HepG2 (cell line): ENCODE results near the gene NEK7. TPM values are rescaled to one million over a fixed set of nuclear protein-coding genes. Genes with fewer than 3 reads are reported as not detected.

ENCODE experiments used
- ATAC-seq: fragments of 200-7000 bp; cut with Tn5 transposase; 3 replicates; pipeline ENCODE4 v1.9.1; 2020; ENCODE audit warnings: mild to moderate bottlenecking, moderate library complexity
- BruUV-seq: library from RNA; stranded (reverse); fragments of 400-500 nt; replicated peaks from 2 replicates; lab custom pipeline; 2021; lab: Mats Ljungman, UMichigan
- CTCF ChIA-PET: fragments of 300-600 bp; formaldehyde crosslinking; extraction: SDS; loops from one replicate; lab custom pipeline; 2021; ENCODE audit warnings: low total read pairs, inconsistent platforms, low intra/inter-chr PET ratio; lab: Yijun Ruan, JAX
- POLR2A ChIA-PET: fragments of 350-600 bp; sonication (Branson Sonifier 250); formaldehyde crosslinking; loops from one replicate; lab custom pipeline; 2020; ENCODE audit warnings: antibody characterized with exemption, inconsistent platforms; lab: Yijun Ruan, JAX
- DNase-seq: peaks from one replicate; pipeline ENCODE4 v3.0.0-alpha.2; 2015; ENCODE audit warnings: low spot score
- FAIRE-seq: peaks from 3 replicates; lab custom pipeline; 2011; peaks lifted over from hg19 to GRCh38; lab: Jason Lieb, UNC
- H2AFZ ChIP-seq: one replicate; pipeline ENCODE4 v1.6.1; 2011; ENCODE audit warnings: low read length, inconsistent platforms
- H3K27ac ChIP-seq: fragments of 300-600 bp; 3 replicates; pipeline ENCODE4 v1.8.0; 2011; ENCODE audit warnings: mixed run types, mild to moderate bottlenecking, mixed read lengths, low read length, inconsistent platforms; ENCODE audit not compliant: insufficient read depth; ENCODE audit errors: extremely low read length
- H3K27me3 ChIP-seq, 2 experiments: fragments of 200-600 bp in 1 of 2; 2 replicates in 1 of 2; 3 replicates in 1 of 2; pipeline versions ENCODE4 v1.6.0 to v1.8.0; 2011; ENCODE audit warnings: low read length in 2 of 2, mild to moderate bottlenecking in 2 of 2, moderate library complexity in 2 of 2, inconsistent platforms in 1 of 2; ENCODE audit not compliant: insufficient read depth in 2 of 2, control insufficient read depth in 1 of 2
- H3K36me3 ChIP-seq, 2 experiments: fragments of 200-600 bp in 1 of 2; replicated peaks in 1 of 2; 2 replicates in 1 of 2; 3 replicates in 1 of 2; pipeline versions ENCODE4 v1.5.1 to v1.8.0; 2011; ENCODE audit warnings: low read length in 2 of 2, inconsistent platforms in 1 of 2; ENCODE audit not compliant: insufficient read depth in 2 of 2, control insufficient read depth in 1 of 2
- H3K4me1 ChIP-seq: 2 replicates; pipeline ENCODE4 v1.5.1; 2012; ENCODE audit warnings: low read length, inconsistent platforms; ENCODE audit not compliant: insufficient read depth
- H3K4me2 ChIP-seq: 2 replicates; pipeline ENCODE4 v1.6.0; 2011; ENCODE audit warnings: low read depth, low read length, inconsistent platforms
- H3K4me3 ChIP-seq, 3 experiments: fragments of 200-600 bp in 1 of 3; sonication (generic), shearing (Covaris generic) in 1 of 3; replicated peaks in 1 of 3; 2 replicates each; pipeline ENCODE4 v1.5.1; 2011 to 2016; ENCODE audit warnings: low read length in 3 of 3, inconsistent platforms in 2 of 3, low read depth in 2 of 3, mild to moderate bottlenecking in 2 of 3, control low read depth in 1 of 3, mixed read lengths in 1 of 3; ENCODE audit not compliant: insufficient read depth in 1 of 3
- H3K79me2 ChIP-seq: one replicate; pipeline ENCODE4 v1.6.1; 2011; ENCODE audit warnings: low read length, inconsistent platforms; ENCODE audit not compliant: insufficient read depth
- H3K9ac ChIP-seq: 2 replicates; pipeline ENCODE4 v1.6.0; 2011; ENCODE audit warnings: mild to moderate bottlenecking, low read depth, low read length, inconsistent platforms; ENCODE audit not compliant: insufficient read depth
- H3K9me3 ChIP-seq: 2 replicates; pipeline ENCODE4 v1.5.1; 2012; ENCODE audit warnings: mild to moderate bottlenecking, low read length
- H4K20me1 ChIP-seq: 2 replicates; pipeline ENCODE4 v1.6.0; 2011; ENCODE audit warnings: inconsistent platforms, mild to moderate bottlenecking, low read length, moderate library complexity; ENCODE audit not compliant: insufficient read depth
- AKAP8 ChIP-seq: sonication (generic); formaldehyde crosslinking; IDR thresholded peaks from 2 replicates; pipeline ENCODE4 v1.5.1; 2020; ENCODE audit warnings: mild to moderate bottlenecking, missing genetic modification reagents
- FOXM1 ChIP-seq: sonication (generic); formaldehyde crosslinking; IDR thresholded peaks from 2 replicates; pipeline ENCODE4 v1.5.0; 2020; ENCODE audit warnings: missing genetic modification reagents
- GTF2F1 ChIP-seq: fragments of 150-350 bp; IDR thresholded peaks from 2 replicates; pipeline ENCODE4 v1.6.1; 2014; ENCODE audit warnings: low read length
- HCFC1 ChIP-seq: fragments of 150-350 bp; IDR thresholded peaks from 2 replicates; pipeline ENCODE4 v1.6.1; 2014; ENCODE audit warnings: low read depth, low read length
- ISL2 ChIP-seq: sonication (generic); formaldehyde crosslinking; IDR thresholded peaks from 2 replicates; pipeline ENCODE4 v1.5.0; 2020; ENCODE audit warnings: missing genetic modification reagents
- REXO4 ChIP-seq: sonication (generic); formaldehyde crosslinking; IDR thresholded peaks from 2 replicates; pipeline ENCODE4 v1.8.0; 2022; ENCODE audit warnings: missing genetic modification reagents, mild to moderate bottlenecking, borderline replicate concordance
- SOX6 ChIP-seq, 2 experiments: fragments of 450-650 bp in 1 of 2; sonication (generic) in 1 of 2; formaldehyde crosslinking in 1 of 2; IDR thresholded peaks; 2 replicates each; pipeline versions ENCODE4 v1.4.0 to v1.6.1; 2017 to 2020; ENCODE audit warnings: antibody characterized with exemption in 1 of 2, mild to moderate bottlenecking in 1 of 2, missing genetic modification reagents in 1 of 2
- ZFY ChIP-seq: sonication (generic); formaldehyde crosslinking; IDR thresholded peaks from 2 replicates; pipeline ENCODE4 v1.4.0; 2020; ENCODE audit warnings: missing genetic modification reagents
- ZNF282 ChIP-seq: fragments of 450-650 bp; IDR thresholded peaks from 2 replicates; pipeline ENCODE4 v1.6.1; 2018; ENCODE audit not compliant: partially characterized antibody
- WGBS: methylation state at CpG from one replicate; pipeline ENCODE4 v1.1.6; 2017; ENCODE audit warnings: low lambda C conversion rate; 5-methylcytosine and 5-hydroxymethylcytosine counted together
- in situ Hi-C: cut with HindIII; loops from 2 replicates; pipeline ENCODE4 v1.10.0; 2017; ENCODE audit warnings: low pct_unique_long_range_greater_than_20kb; ENCODE audit not compliant: extremely low pct_ligation_motif_present
- intact Hi-C: fragments of 100-400 bp; cut with micrococcal nuclease; formaldehyde crosslinking; loops from one replicate; pipeline ENCODE4 v1.10.0; 2022; ENCODE audit not compliant: unreplicated experiment
- polyA plus RNA-seq, 8 experiments: library from polyadenylated mRNA; depleted of rRNA in 3 of 8; stranded (reverse) in 7 of 8; unstranded in 1 of 8; fragments of >200 nt; fragmentation: Illumina TruSeq in 4 of 8; extraction: Trizol in 4 of 8; gene quantifications; 2 replicates each; pipeline versions ENCODE4 v1.2.1 to v1.2.3, GENCODE V29; 2011 to 2016; ENCODE audit warnings: low read depth in 4 of 8, missing spikeins in 1 of 8, mixed read lengths in 1 of 8; ENCODE audit not compliant: insufficient read depth in 1 of 8
- total RNA-seq, 5 experiments: library from RNA; depleted of rRNA; stranded (reverse); fragments of >200 nt; fragmentation: Illumina TruSeq; extraction: Trizol; gene quantifications; 2 replicates each; pipeline ENCODE4 v1.2.3, GENCODE V29; 2016; ENCODE audit warnings: low read depth in 1 of 5
- TF ChIP-seq, protein P1 (sequence below): sonication (generic); formaldehyde crosslinking; IDR thresholded peaks from 2 replicates; pipeline ENCODE4 v1.4.0; 2020; ENCODE audit warnings: mild to moderate bottlenecking, missing genetic modification reagents
- TF ChIP-seq, protein P2 (sequence below): sonication (generic); formaldehyde crosslinking; IDR thresholded peaks from 2 replicates; pipeline ENCODE4 v1.8.1; 2023; ENCODE audit warnings: mild to moderate bottlenecking, missing genetic modification reagents
- TF ChIP-seq, protein P3 (sequence below): sonication (generic); formaldehyde crosslinking; IDR thresholded peaks from 2 replicates; pipeline ENCODE4 v1.5.1; 2020; ENCODE audit warnings: missing genetic modification reagents, mild to moderate bottlenecking, borderline replicate concordance
- TF ChIP-seq, protein P4 (sequence below): sonication (generic); formaldehyde crosslinking; IDR thresholded peaks from 2 replicates; pipeline ENCODE4 v1.4.0; 2020; ENCODE audit warnings: missing genetic modification reagents
- TF ChIP-seq, protein P5 (sequence below): sonication (generic); formaldehyde crosslinking; IDR thresholded peaks from 2 replicates; pipeline ENCODE4 v1.9.0; 2021; ENCODE audit warnings: missing genetic modification reagents, borderline replicate concordance

Gene NEK7
- total and polyA plus RNA-seq, 2 of the 13 experiments (the other 11 are each of a cell fraction or from before 2014, with no cell fraction given), result 18.1 to 19.2 TPM

DNA sequence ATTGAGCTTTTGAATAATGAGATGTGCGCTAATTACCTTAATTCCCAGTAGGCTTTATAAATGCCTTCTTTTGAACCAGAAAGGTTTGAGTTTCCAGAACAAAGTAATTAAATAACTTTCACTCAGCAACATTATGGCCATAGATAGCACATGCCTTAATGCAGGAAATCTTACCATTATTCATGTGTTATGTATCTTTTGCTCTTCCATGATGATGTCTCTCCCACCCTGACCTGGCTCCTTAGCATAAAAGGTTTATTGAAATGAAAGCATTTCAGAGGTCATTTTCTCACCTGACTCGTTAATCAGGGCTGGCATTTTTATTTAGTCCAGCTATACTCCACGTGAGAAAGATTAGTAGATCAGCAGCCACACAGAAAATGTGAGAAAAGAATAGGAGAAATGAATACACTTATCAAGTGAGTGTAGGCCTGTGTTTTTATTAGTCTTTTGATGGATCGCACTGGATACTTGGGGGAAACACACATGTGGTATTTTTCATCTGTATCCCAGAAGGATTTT, 203.5 kb downstream of the NEK7 start:
- POLR2A ChIA-PET, result no interaction called here
- no peak overlapping the region for H3K4me2 ChIP-seq
- 30% methylated on average over 4 of the region's 4 CpGs for WGBS
- H4K20me1 ChIP-seq, result no peaks in the 10 kb centered on the region
- ATAC-seq, result no peak
- TF ChIP-seq ZNF282 (no peak), REXO4 (CRISPR knock-in tag) (no peak), SOX6 (IDR thresholded peaks at IDR 0.05) (no peak), SOX6 (CRISPR knock-in tag; IDR thresholded peaks at IDR 0.05) (no peak), AKAP8 (no peak), GTF2F1 (no peak)
- in situ Hi-C loops, result no loop called here
- CTCF ChIA-PET, result no interaction called here
- H3K27me3 ChIP-seq, result no peaks in the 10 kb centered on the region
- H3K27ac ChIP-seq, result no peak overlapping the region
- H3K79me2 ChIP-seq, result no peaks in the 10 kb centered on the region
- no peaks in the 10 kb centered on the region for H3K4me1 ChIP-seq
- H3K36me3 ChIP-seq, result no peaks in the 10 kb centered on the region
- FAIRE-seq, result no peak
- no peak overlapping the region for H2AFZ ChIP-seq
- no peaks in the 10 kb centered on the region for H3K9me3 ChIP-seq
- BruUV-seq, result no TSS peak
- intact Hi-C loops, result no loop called here
- H3K9ac ChIP-seq, result no peak overlapping the region
- no peak for DNase-seq
- H3K4me3 ChIP-seq, result no peak overlapping the region

DNA sequence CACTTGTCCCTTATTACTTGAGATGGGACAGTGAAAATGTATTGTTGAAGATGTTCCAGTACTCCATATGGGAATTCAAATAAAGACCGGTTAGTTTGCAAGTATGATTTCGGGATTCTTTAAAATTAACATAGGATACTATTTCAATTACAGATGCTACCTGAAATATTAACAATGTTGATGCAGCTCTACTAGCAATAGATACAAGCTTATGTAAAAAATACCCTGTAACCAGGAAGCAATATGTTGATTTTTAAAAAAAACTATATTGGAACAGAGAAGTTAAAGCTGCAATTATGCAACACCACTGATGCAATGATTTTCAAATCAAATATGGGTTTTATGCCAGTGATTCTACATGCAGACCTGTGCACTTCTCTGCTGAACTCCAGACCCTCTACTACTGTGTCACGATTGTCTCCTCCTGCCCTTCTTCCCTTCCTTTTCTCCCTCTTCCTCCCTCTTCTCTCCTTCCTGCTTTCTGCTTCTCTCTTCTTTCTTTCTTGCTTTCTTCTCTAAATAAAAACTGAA, 204.5 kb downstream of the NEK7 start:
- H3K4me3 ChIP-seq, result no peak overlapping the region
- no peak for ATAC-seq
- DNase-seq, result no peak
- FAIRE-seq, result no peak
- in situ Hi-C loops, result no loop called here
- no peak overlapping the region for H3K4me2 ChIP-seq
- no peaks in the 10 kb centered on the region for H3K36me3 ChIP-seq
- H3K27me3 ChIP-seq, result no peaks in the 10 kb centered on the region
- BruUV-seq, result no TSS peak
- ChIA-PET CTCF (no interaction called here), POLR2A (no interaction called here)
- intact Hi-C loops, result no loop called here
- H3K4me1 ChIP-seq, result no peaks in the 10 kb centered on the region
- H3K9ac ChIP-seq, result no peak overlapping the region
- WGBS, result 20% methylated on average over 3 of the region's 3 CpGs
- H4K20me1 ChIP-seq, result no peaks in the 10 kb centered on the region
- no peak overlapping the region for H3K27ac ChIP-seq
- H3K79me2 ChIP-seq, result no peaks in the 10 kb centered on the region
- no peak overlapping the region for H2AFZ ChIP-seq
- H3K9me3 ChIP-seq, result no peaks in the 10 kb centered on the region
- TF ChIP-seq ISL2 (CRISPR knock-in tag) (no peak), ZFY (CRISPR knock-in tag) (no peak), FOXM1 (CRISPR knock-in tag) (no peak), HCFC1 (no peak)
- TF ChIP-seq, protein P1, sequence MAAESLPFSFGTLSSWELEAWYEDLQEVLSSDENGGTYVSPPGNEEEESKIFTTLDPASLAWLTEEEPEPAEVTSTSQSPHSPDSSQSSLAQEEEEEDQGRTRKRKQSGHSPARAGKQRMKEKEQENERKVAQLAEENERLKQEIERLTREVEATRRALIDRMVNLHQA (CRISPR knock-in tag), result no peak
- TF ChIP-seq, protein P2, sequence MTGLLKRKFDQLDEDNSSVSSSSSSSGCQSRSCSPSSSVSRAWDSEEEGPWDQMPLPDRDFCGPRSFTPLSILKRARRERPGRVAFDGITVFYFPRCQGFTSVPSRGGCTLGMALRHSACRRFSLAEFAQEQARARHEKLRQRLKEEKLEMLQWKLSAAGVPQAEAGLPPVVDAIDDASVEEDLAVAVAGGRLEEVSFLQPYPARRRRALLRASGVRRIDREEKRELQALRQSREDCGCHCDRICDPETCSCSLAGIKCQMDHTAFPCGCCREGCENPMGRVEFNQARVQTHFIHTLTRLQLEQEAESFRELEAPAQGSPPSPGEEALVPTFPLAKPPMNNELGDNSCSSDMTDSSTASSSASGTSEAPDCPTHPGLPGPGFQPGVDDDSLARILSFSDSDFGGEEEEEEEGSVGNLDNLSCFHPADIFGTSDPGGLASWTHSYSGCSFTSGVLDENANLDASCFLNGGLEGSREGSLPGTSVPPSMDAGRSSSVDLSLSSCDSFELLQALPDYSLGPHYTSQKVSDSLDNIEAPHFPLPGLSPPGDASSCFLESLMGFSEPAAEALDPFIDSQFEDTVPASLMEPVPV (CRISPR knock-in tag), result no peak
- TF ChIP-seq, protein P3, sequence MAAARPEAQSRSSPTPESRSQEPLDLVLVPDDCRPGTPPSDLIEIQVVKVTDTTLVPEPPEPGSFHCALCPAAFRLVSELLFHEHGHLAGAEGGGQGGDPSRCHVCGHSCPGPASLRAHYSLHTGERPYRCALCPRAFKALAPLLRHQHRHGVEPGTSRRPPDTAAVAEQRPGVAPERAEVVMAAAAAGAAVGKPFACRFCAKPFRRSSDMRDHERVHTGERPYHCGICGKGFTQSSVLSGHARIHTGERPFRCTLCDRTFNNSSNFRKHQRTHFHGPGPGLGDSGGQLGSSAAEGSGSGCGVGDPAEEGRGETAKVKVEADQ (CRISPR knock-in tag), result no peak
- TF ChIP-seq, protein P4, sequence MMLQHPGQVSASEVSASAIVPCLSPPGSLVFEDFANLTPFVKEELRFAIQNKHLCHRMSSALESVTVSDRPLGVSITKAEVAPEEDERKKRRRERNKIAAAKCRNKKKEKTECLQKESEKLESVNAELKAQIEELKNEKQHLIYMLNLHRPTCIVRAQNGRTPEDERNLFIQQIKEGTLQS, result no peak
- TF ChIP-seq, protein P5, sequence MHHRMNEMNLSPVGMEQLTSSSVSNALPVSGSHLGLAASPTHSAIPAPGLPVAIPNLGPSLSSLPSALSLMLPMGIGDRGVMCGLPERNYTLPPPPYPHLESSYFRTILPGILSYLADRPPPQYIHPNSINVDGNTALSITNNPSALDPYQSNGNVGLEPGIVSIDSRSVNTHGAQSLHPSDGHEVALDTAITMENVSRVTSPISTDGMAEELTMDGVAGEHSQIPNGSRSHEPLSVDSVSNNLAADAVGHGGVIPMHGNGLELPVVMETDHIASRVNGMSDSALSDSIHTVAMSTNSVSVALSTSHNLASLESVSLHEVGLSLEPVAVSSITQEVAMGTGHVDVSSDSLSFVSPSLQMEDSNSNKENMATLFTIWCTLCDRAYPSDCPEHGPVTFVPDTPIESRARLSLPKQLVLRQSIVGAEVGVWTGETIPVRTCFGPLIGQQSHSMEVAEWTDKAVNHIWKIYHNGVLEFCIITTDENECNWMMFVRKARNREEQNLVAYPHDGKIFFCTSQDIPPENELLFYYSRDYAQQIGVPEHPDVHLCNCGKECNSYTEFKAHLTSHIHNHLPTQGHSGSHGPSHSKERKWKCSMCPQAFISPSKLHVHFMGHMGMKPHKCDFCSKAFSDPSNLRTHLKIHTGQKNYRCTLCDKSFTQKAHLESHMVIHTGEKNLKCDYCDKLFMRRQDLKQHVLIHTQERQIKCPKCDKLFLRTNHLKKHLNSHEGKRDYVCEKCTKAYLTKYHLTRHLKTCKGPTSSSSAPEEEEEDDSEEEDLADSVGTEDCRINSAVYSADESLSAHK (CRISPR knock-in tag), result no peak
